NCI-H774 (cell line): ENCODE data around the gene PACRG.

Experiments used
- DNase-seq: peaks from one replicate; lab custom pipeline; 2025; lab: John Stamatoyannopoulos, UW

PACRG gene

DNA sequence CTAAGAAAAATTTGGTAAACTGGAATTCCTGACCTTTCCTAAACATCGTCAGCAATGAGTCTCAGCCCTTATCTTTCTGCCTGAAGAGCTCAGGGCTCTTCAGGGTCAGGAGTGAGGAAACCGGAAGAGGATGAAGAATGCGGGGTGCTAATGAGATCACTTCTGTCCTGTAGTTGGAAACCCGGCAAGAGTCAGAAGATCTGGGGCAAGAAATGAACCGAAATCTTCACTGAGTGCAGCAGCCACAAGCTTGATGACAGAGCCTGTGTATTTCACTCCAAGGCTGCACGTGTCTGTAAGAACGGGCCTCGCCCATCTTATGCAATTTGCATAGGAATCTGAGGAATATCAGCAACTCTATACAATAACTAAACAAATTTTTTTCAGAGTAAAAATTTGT lies 626.3 kb downstream of the PACRG start:
- DNase-seq: no peak

DNA sequence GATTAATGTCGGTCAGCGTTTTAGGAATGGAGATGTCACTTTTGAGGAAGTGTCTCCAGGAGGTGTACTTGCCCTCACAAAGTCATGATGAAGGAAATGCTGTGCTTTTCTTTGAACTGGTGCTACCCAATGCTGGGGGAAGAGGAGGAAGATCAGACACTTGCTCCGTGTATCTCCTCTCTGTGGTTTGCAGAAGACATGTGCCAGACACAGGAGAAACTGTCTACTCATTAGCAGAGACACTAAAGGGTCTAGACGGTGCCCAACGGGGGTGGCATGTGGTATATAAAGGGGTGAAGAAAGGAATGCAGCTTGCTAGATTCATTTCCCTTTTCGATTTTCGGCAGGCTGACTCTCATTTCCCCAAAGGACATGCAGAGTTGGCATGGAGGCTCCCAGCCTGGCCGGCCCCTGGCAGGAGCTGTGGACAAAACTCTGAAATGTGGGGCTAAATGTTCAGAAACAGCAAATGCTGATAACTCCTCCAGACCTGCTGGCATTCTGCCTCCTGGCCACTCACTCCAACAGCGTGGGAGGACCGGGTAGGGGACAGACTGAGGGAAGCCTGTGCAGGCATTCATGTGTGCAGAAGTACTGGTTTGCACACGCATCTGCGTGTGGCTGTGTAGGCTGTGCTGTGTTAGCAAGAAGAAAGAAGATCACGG lies 627.1 kb downstream of the PACRG start:
- no peak for DNase-seq

DNA sequence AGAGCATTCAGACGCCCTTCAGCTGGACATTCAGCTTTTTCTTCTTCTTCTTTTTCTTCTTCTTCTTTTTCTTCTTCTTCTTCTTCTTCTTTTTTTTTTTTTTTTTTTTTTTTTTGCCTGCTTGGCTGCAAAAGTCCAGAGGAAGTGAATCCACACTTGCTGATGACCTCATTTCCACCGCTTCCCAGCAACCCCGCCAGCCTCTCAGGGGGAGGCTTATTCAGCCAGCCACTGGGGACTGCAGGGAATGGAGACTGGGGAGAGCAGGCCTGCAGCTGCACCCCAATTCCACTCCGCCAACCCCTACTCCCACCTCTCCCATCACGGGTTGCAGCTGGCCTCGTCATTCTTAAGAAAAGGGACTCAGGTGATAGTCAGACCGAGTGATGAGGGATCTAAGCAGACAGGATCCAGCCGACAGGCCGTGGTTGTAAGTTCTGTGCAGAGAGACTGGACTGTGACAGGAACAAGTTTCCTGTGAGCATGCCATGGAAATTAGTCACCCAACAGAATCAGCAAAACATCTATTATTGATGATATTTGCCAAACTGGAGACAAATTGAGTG lies 627.7 kb downstream of the PACRG start:
- no peak for DNase-seq

DNA sequence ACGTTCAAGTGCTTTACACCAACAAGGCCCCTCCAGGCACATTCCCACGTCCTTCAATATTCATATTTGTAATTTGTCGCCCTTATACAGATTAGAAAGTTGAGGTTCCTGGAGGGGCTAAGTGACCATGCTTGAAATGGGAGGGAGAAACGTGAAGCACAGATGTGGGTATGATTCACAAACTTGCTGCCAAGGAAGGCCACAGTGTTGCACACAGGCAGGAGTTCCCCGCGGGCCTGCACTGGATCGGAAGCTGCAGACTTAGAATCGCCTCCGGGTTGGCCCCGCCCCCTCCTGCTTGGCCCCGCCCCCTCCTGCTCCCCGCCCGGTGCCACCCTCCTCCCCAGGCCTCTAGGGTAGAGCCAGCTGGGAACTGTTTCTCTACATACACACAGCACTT lies 628.5 kb downstream of the PACRG start:
- DNase-seq: no peak

DNA sequence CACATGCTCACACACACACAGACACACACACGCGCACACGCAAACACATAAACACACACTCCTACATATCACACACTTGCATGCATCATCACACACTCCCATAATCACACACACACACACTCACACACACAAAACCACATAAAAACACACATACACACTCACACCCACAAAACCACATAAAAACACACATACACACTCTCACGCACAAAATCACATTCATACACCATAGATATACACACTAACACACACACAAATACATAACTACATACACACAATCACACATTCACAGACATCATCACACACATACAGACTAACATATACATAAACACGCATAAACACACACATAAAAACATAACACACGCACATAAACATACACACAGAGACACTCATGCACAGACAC lies 629.0 kb downstream of the PACRG start:
- no peak for DNase-seq

DNA sequence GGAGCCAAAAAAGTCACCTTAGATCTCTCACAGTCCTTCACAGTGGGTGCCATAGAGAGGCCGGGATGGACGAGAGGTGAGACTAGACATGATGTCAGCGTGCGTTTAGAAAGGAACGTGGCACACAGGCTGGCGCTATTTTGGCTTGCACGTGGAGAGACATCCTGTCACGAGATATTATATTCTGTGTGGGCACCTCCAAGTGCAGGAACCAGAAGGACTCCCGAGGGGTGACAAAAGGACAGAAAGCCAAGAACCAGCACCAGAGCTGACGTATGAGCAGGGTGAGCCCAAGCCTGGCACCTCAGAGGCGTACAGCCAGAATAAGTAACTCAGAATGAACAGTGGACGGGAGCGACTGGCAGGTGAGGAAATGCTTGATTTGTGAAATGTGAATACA lies 636.9 kb downstream of the PACRG start:
- DNase-seq: no peak
